Activated B cell treated with CpG ODN at 0.5 μM for 24 hours (primary cell): ENCODE measurements around the gene CD300E. TPM values are rescaled to one million over a fixed set of nuclear protein-coding genes. Genes with fewer than 3 reads are reported as not detected.

Source experiments
- ATAC-seq: fragments of 200-7000 bp; cut with Tn5 transposase; one replicate; pipeline ENCODE4 v1.10.0; 2021; ENCODE audit warnings: low read depth, mild to moderate bottlenecking, moderate library complexity
- CTCF ChIA-PET: fragments of 350-600 bp; sonication (Branson Sonifier 250); formaldehyde crosslinking; loops from one replicate; lab custom pipeline; 2021; ENCODE audit warnings: antibody characterized with exemption; lab: Charles Lee
- POLR2A ChIA-PET: fragments of 350-600 bp; sonication (Branson Sonifier 250); formaldehyde crosslinking; loops from one replicate; lab custom pipeline; 2021; ENCODE audit warnings: antibody characterized with exemption; lab: Charles Lee
- DNase-seq: peaks from one replicate; pipeline ENCODE4 v3.0.0; 2022
- H3K27ac Mint-ChIP-seq: one replicate; pipeline ENCODE4 v1.8.0; 2020; ENCODE audit warnings: mixed read lengths
- H3K27me3 Mint-ChIP-seq: one replicate; pipeline ENCODE4 v1.8.0; 2021; ENCODE audit warnings: mixed read lengths
- H3K36me3 Mint-ChIP-seq: one replicate; pipeline ENCODE4 v1.8.0; 2021; ENCODE audit warnings: low read depth, mixed read lengths
- H3K4me1 Mint-ChIP-seq: one replicate; pipeline ENCODE4 v1.8.0; 2021; ENCODE audit warnings: mixed read lengths
- H3K4me3 Mint-ChIP-seq: one replicate; pipeline ENCODE4 v1.8.0; 2020; ENCODE audit warnings: mild to moderate bottlenecking, mixed read lengths
- H3K9me3 Mint-ChIP-seq: one replicate; pipeline ENCODE4 v1.8.0; 2020; ENCODE audit warnings: mixed read lengths
- intact Hi-C: fragments of 100-400 bp; cut with micrococcal nuclease; formaldehyde crosslinking; loops from one replicate; pipeline ENCODE4 v1.15.1; 2024
- total RNA-seq: library from RNA; stranded (reverse); gene quantifications from 2 replicates; pipeline ENCODE4 v1.2.3, GENCODE V29; 2022
- TF ChIP-seq, protein P1 (sequence below): fragments of 200-600 bp; IDR thresholded peaks from one replicate; pipeline ENCODE4 v1.8.0; 2022; ENCODE audit warnings: antibody characterized with exemption, mild to moderate bottlenecking

CD300E gene
- total RNA-seq, 1 donor from 2014 or later = 0.09 TPM

DNA sequence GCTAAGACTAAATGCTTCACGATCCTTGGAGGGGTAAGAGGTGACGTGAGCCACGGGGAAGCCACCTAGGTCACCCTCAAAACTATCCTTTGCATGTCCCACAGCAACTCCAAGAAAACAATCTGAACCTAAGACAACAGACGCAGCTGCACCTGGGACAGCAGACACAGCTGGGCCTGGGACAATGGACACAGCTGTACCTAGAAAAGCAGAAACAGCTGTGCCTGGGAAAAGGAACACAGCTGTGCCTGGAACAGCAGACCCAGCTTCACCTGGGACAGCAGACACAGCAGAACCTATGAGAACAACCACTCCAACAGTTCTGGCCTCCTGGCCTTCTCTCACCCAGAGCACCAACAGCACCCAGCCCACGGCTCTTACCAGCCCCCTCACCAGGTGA, 19.8 kb downstream of the CD300E start:
- ChIA-PET CTCF (interaction anchor here (0.7 to 1.5 kb wide), 6 partner anchors 37 to 236 kb away, joined by 3 to 5 read pairs (median 4); no protein-coding TSS in a partner anchor), POLR2A (interaction anchor here (0.8 to 2.2 kb wide), 2 partner anchors 36 to 38 kb away, joined by 3 to 14 read pairs; no protein-coding TSS in a partner anchor)
- Mint-ChIP-seq H3K9me3 (peaks cover 5% of the 10 kb centered on the region), H3K4me1 (peaks cover 42% of the 10 kb centered on the region), H3K27ac (no peak overlapping the region), H3K36me3 (no peaks in the 10 kb centered on the region), H3K4me3 (peak overlapping the region; percentile 13), H3K27me3 (peaks cover 8% of the 10 kb centered on the region)
- TF ChIP-seq, protein P1, sequence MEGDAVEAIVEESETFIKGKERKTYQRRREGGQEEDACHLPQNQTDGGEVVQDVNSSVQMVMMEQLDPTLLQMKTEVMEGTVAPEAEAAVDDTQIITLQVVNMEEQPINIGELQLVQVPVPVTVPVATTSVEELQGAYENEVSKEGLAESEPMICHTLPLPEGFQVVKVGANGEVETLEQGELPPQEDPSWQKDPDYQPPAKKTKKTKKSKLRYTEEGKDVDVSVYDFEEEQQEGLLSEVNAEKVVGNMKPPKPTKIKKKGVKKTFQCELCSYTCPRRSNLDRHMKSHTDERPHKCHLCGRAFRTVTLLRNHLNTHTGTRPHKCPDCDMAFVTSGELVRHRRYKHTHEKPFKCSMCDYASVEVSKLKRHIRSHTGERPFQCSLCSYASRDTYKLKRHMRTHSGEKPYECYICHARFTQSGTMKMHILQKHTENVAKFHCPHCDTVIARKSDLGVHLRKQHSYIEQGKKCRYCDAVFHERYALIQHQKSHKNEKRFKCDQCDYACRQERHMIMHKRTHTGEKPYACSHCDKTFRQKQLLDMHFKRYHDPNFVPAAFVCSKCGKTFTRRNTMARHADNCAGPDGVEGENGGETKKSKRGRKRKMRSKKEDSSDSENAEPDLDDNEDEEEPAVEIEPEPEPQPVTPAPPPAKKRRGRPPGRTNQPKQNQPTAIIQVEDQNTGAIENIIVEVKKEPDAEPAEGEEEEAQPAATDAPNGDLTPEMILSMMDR = no peak
- no peak for DNase-seq
- ATAC-seq = no peak
- intact Hi-C loops = loop anchor here (2.0 to 5.0 kb wide), 2 partner anchors 37 to 146 kb away; no protein-coding TSS in a partner anchor

DNA sequence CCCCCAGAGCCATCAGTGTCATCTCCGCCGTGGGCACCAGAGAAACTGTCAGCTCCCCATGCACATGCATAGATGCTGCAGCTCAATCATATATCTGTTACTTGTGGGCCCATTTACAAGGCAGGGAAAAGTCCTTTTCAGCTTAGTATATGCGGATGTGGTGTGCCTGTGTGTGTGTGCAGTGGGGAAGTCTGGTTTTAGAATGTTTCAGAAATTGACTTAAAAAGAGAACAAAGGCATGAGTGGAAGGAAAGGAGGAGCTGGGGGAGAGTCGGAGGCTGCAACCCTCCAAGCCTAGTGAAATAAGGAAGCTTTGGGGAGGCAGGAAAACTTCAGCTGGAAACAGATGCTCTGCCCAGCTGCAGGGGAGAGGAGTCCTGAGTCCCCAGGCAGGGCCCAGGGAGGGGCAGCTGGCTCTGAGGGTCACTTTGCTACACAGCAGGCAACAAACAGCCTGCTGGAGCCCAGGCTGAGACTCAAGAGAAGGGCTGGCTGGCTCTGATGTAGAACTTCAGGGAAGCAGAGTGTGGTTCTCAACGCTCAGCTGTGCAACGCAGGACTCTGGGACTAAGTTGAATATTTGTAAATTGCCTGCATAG, 20.4 kb downstream of the CD300E start:
- peaks cover 8% of the 10 kb centered on the region for H3K27me3 Mint-ChIP-seq
- ChIA-PET POLR2A (interaction anchor here (2.2 kb wide), 1 partner anchor 37 kb away, joined by 14 read pairs; no protein-coding TSS in a partner anchor), CTCF (interaction anchor here (0.6 to 1.6 kb wide), 7 partner anchors 37 to 235 kb away, joined by 3 to 5 read pairs (median 4); no protein-coding TSS in a partner anchor)
- DNase-seq = no peak
- no peak overlapping the region for H3K27ac Mint-ChIP-seq
- H3K9me3 Mint-ChIP-seq = peaks cover 5% of the 10 kb centered on the region
- ATAC-seq = no peak
- H3K4me1 Mint-ChIP-seq = peaks cover 46% of the 10 kb centered on the region
- TF ChIP-seq, protein P1 = no peak
- no peak overlapping the region for H3K4me3 Mint-ChIP-seq
- H3K36me3 Mint-ChIP-seq = no peaks in the 10 kb centered on the region
- intact Hi-C loops = loop anchor here (5.0 kb wide), 1 partner anchor 146 kb away; no protein-coding TSS in a partner anchor

DNA sequence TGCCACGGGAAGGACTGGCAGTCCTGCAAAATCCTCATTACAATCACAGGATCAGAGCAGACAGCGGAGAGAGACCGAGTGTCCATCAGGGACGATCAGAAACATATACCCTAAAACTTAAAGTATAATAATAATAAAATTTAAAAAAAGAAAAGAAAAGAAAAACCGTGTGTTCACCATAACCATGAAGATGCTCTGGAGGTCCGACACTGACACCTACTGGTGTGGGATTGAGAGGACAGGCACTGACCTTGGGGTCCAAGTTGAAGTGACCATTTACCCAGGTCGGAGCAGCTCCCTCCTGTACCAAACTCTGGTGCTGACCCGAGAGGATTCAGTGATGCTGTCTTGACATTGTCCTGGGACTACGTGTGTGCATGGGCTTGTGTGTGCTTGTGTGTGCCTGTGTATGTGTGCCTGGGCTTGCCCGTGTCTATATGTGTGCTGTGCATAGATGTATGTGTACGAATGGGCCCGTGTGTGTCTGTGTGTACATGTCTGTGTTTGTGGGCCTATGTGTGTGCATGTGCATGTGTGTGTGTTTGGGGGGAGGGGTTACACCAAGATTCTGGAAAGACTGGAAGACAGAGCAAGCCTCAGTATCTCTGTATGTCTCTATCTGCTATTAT, 21.5 kb downstream of the CD300E start:
- intact Hi-C loops = loop anchor here (1.0 to 5.0 kb wide), 2 partner anchors 145 to 234 kb away; no protein-coding TSS in a partner anchor
- no peak overlapping the region for H3K4me3 Mint-ChIP-seq
- peaks cover 6% of the 10 kb centered on the region for H3K27me3 Mint-ChIP-seq
- H3K4me1 Mint-ChIP-seq = peaks cover 53% of the 10 kb centered on the region
- no peak for ATAC-seq
- no peaks in the 10 kb centered on the region for H3K36me3 Mint-ChIP-seq
- ChIA-PET CTCF (interaction anchor here (1.6 kb wide), 1 partner anchor 55 kb away, joined by 5 read pairs; no protein-coding TSS in a partner anchor), POLR2A (no interaction called here)
- H3K9me3 Mint-ChIP-seq = peaks cover 3% of the 10 kb centered on the region
- TF ChIP-seq, protein P1 = no peak
- no peak overlapping the region for H3K27ac Mint-ChIP-seq
- no peak for DNase-seq

DNA sequence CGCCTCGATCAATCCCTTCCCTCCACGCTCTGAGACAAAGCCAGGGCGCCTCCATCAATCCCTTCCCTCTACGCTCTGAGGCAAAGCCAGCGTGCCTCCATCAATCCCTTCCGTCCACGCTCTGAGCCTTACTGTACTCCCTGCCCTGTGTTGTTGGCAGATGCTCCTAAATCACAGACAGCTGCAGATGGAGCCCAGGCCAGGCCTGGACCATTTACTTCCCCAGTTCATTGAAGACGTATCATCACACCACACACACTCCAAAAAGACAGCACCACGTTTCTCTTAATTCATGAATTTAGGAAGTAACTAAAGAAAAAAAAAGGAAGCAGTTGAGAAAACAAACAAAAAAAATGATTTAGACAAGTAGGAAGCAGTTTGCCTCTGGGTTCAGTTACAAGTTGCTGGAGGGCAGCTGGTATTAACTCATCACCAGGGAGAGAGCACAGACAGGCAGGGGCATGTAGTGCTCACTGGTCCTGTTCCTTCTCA, 24.0 kb downstream of the CD300E start:
- Mint-ChIP-seq H3K36me3 (no peaks in the 10 kb centered on the region), H3K4me1 (peaks cover 44% of the 10 kb centered on the region), H3K9me3 (peaks cover 4% of the 10 kb centered on the region), H3K27ac (peak overlapping the region; percentile 5), H3K4me3 (no peak overlapping the region), H3K27me3 (peaks cover 6% of the 10 kb centered on the region)
- TF ChIP-seq, protein P1 = no peak
- no peak for DNase-seq
- no peak for ATAC-seq
- intact Hi-C loops = no loop called here
- POLR2A ChIA-PET = no interaction called here
- CTCF ChIA-PET = no interaction called here

DNA sequence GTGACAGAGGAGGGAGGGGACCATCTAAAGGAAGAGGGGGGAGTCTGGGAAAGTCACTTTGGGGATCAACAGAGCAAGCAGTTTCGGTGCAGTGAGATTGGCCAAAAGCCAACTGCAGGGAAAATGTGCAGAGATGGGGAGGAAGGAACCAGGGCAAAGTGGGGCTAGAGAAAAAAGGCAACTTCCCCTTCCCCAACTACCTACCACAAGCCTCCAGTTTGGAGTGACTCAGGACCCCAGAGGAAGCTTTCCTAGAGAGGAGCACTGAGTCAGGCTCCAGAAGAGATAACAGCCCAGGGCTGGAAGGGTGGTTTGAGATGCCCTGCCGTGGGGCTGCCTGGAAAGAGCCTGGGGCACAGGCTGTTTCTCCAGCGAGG, 24.5 kb downstream of the CD300E start:
- H3K27ac Mint-ChIP-seq = peak overlapping the region; percentile 21
- H3K36me3 Mint-ChIP-seq = no peaks in the 10 kb centered on the region
- CTCF ChIA-PET = interaction anchor here (0.5 kb wide), 1 partner anchor 12 kb away, joined by 3 read pairs; no protein-coding TSS in a partner anchor
- H3K27me3 Mint-ChIP-seq = peaks cover 6% of the 10 kb centered on the region
- ATAC-seq (no peak), DNase-seq (no peak)
- peaks cover 39% of the 10 kb centered on the region for H3K4me1 Mint-ChIP-seq
- H3K9me3 Mint-ChIP-seq = peaks cover 4% of the 10 kb centered on the region
- POLR2A ChIA-PET = no interaction called here
- intact Hi-C loops = no loop called here
- TF ChIP-seq, protein P1 = no peak
- H3K4me3 Mint-ChIP-seq = no peak overlapping the region
